Measurements from ENCODE around the gene C2orf78. TPM values are rescaled to one million over a fixed set of nuclear protein-coding genes. Genes with fewer than 3 reads are reported as not detected.

The C2orf78 gene
- polyA plus RNA-seq, 1 donor: not detected

DNA sequence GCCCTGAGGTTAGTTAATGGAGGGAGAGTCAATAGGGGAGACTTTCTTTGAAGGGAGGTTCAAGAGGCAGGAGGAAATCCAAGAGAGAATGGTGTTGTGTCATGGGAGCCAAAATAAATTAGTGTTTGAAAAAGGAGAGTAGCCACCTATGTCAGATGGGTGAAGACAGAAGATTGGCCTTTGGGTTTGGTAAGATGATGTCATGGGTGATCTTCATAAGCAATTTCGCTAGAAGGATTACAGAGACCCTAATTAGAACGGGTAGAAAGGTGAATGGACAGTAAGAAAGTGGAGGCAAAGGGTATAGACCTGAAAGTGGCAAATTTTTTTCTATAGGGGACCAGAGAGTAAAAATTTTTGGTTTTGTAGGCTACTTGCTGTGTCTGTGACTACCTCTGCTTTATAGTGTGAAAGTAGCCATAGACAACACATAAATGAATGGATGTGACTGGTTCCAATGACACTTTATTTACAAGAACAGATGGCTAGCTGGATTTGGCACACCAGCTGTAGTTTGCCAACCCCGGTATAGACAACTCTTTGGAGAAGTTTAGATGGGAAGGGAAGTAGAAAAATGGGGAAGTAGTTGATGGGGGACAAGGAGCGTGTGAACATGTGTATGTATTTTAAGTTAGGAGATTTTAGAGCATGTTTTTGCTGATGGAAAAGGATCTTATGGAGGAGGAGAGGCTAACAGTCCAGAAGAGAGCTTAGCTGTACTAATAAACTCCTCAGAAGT lies 54.0 kb downstream of the C2orf78 start:
- H3K27me3 ChIP-seq (ENCODE audit: control insufficient read depth, insufficient read depth, low read length): no peaks in the 10 kb centered on the region
- 84% methylated on average over 4 of the region's 4 CpGs for WGBS (ENCODE audit: insufficient coverage, low lambda C conversion rate)
- peaks cover 18% of the 10 kb centered on the region for H3K36me3 ChIP-seq (ENCODE audit: control insufficient read depth, insufficient read depth, low read length)
- H3K4me1 ChIP-seq (ENCODE audit: control insufficient read depth, insufficient read depth, low read length): peaks cover 8% of the 10 kb centered on the region
- no peak for DNase-seq
- H3K4me3 ChIP-seq (ENCODE audit: low read length): no peak overlapping the region
- H3K27ac ChIP-seq (ENCODE audit: low read length): peak overlapping the region; percentile 43
- no peaks in the 10 kb centered on the region for H3K9me3 ChIP-seq (ENCODE audit: control insufficient read depth, low read depth, low read length)

DNA sequence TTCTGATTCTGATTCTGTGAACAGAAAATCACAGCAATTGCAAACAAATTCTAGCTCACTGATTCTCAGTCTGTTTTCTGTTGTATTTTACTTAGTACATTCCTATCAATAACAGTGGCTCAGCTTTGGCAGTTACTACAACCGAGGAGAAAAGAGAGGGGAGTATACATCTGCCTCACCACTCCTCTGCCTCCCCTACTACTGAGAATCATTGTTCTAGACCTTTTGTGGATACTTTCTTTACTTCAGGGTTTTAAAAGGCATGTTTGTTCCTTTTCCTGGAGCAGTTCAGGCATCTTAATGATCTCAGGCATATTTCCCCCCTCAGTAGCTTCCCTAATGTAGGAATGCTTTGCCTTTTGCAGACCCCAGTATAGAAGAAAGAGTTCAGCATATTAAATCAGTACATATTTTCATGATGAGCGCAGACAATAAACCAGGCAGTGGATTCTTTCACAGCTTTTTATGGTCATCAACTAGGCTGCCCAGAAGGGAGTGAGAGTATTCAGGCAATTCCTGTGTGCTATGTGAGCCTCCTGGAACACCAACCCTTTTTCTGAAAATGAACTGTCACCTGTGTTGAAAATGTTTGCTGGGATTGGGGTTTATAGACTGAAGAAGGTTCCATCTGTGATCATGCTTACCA lies 55.0 kb downstream of the C2orf78 start:
- H3K27ac ChIP-seq (ENCODE audit: low read length): peak overlapping the region; percentile 46

DNA sequence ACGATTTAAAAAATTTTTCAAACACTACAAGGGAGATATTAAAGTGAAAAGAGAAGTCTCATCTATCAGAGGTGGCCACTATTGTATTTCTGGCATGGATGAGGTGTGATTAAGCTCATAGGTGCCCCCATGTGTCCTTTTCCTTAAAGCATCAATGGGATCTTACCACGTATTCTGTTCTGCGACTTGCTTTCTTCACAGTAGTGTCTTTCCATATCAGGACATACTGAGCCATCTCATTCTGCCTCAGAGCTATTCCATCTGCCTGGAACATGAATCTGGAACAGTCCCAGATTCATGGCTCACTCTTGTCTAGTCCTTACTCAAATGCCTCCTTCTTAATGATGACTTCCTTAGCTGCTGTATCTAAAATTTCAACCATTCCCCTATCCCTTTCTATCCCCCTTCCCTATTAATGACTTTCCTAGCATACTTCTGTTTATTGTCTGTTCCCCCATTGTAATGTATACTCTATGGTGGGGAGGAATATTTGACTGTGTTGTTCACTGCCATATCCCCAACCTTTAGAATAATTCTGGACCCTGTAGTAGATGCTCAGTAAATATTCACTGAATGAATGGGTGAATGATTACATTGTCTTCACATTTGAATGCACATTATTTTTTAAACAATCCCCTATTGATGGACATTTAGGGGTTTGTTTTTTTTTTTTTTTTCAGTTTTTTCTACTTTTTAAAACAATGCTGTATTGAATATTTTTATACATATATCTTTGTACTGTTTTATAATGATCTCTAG lies 55.8 kb downstream of the C2orf78 start:
- Histone ChIP-seq H3K4me3 (ENCODE audit: low read length) (no peak overlapping the region), H3K27ac (ENCODE audit: low read length) (peak overlapping the region; percentile 46), H3K9me3 (ENCODE audit: control insufficient read depth, low read depth, low read length) (no peaks in the 10 kb centered on the region), H3K4me1 (ENCODE audit: control insufficient read depth, insufficient read depth, low read length) (peaks cover 8% of the 10 kb centered on the region), H3K36me3 (ENCODE audit: control insufficient read depth, insufficient read depth, low read length) (peaks cover 23% of the 10 kb centered on the region), H3K27me3 (ENCODE audit: control insufficient read depth, insufficient read depth, low read length) (no peaks in the 10 kb centered on the region)
- DNase-seq: no peak
- 100% methylated on average over 1 of the region's 3 CpGs for WGBS (ENCODE audit: insufficient coverage, low lambda C conversion rate)

More for the DNA sequence above, 55.0 kb downstream of the C2orf78 start:
- Histone ChIP-seq H3K36me3 (ENCODE audit: control insufficient read depth, insufficient read depth, low read length) (peaks cover 16% of the 10 kb centered on the region), H3K4me3 (ENCODE audit: low read length) (no peak overlapping the region), H3K27me3 (ENCODE audit: control insufficient read depth, insufficient read depth, low read length) (no peaks in the 10 kb centered on the region), H3K4me1 (ENCODE audit: control insufficient read depth, insufficient read depth, low read length) (peaks cover 8% of the 10 kb centered on the region), H3K9me3 (ENCODE audit: control insufficient read depth, low read depth, low read length) (no peaks in the 10 kb centered on the region)
- no CpG with 5 or more reads among the region's 2 CpGs for WGBS (ENCODE audit: insufficient coverage, low lambda C conversion rate)
- peak in 1 of 2 donors; percentile 20 for DNase-seq

DNA sequence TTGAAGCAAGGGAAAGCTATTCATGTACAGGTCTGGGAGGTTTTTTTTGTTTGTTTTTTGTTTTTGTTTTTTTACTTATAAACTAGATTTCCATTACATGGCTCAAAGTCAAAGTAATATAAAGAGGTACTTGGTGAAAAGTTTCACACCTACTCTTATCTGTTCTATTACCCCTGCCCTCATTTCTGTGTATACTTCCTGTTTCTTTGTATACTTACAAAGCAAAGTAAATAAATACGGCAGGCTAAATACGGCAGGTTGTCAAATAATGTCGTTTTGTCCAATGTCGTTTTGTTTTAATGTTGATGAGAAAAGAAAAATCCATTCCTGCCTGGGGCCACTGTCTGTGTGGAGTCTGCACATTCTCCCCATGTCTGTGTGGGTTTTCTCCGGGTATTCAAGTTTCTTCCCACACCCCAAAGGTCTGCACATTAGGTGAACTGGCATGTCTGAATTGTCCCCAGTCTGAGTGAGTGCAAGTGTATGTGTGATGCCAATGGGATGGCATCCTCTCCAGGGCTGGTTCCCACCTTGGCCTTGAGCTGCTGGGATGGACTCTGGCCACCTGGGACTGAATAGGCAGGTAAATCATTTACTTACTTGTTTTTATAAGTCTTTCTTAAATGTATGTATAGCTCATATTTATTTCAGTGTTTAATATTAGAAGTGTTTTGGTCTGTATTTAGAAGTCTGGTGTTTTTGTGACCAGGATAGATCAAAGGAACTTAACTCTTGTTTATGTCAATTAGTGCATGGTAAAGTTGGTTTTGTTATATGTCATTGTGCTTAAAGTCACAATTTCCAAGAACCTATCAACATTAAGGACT lies 58.1 kb downstream of the C2orf78 start:
- H3K9me3 ChIP-seq (ENCODE audit: control insufficient read depth, low read depth, low read length): no peaks in the 10 kb centered on the region
- 14% methylated on average over 4 of the region's 5 CpGs for WGBS (ENCODE audit: insufficient coverage, low lambda C conversion rate)
- H3K27me3 ChIP-seq (ENCODE audit: control insufficient read depth, insufficient read depth, low read length): no peaks in the 10 kb centered on the region
- peaks cover 34% of the 10 kb centered on the region for H3K36me3 ChIP-seq (ENCODE audit: control insufficient read depth, insufficient read depth, low read length)
- no peak overlapping the region for H3K4me3 ChIP-seq (ENCODE audit: low read length)
- peaks cover 8% of the 10 kb centered on the region for H3K4me1 ChIP-seq (ENCODE audit: control insufficient read depth, insufficient read depth, low read length)
- H3K27ac ChIP-seq (ENCODE audit: low read length): peak overlapping the region; percentile 52
- DNase-seq: peak; percentile 71 to 87

DNA sequence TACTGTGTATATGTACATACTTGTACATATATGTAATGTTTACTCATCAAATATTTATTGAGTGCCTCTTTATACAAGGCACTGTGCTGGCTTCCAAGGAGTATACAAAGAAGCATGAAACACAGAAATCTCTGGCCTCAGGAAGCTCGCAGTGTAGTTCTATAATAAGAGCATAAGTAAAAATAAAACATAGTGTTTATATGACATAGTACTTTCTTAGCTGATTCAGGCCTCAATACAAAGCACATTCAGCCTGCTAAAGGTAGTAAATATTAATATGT lies 58.7 kb downstream of the C2orf78 start:
- Histone ChIP-seq H3K4me1 (ENCODE audit: control insufficient read depth, insufficient read depth, low read length) (peaks cover 8% of the 10 kb centered on the region), H3K36me3 (ENCODE audit: control insufficient read depth, insufficient read depth, low read length) (peaks cover 38% of the 10 kb centered on the region), H3K27me3 (ENCODE audit: control insufficient read depth, insufficient read depth, low read length) (no peaks in the 10 kb centered on the region), H3K4me3 (ENCODE audit: low read length) (no peak overlapping the region), H3K9me3 (ENCODE audit: control insufficient read depth, low read depth, low read length) (no peaks in the 10 kb centered on the region), H3K27ac (ENCODE audit: low read length) (peak overlapping the region; percentile 52)
- no CpG with 5 or more reads among the region's 1 CpG for WGBS (ENCODE audit: insufficient coverage, low lambda C conversion rate)
- no peak for DNase-seq

DNA sequence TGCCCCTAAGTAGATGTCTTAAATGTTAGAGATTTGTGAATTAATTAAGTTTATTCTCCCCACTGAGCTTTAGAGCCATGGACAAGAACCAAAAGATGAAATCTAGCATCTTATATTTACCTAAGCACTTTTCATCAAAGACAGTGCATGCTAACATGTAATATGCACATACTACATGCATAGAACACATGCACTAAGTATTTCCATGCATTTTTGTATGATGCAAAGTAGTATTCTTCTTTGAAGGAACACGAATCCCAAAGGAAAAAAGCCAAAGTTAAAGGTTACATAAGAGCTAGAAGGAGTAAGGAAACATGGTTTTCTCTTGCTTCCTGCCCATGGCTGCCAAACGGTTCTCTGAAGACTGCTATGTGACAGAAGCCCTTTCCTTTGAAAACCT lies 60.1 kb downstream of the C2orf78 start:
- Histone ChIP-seq H3K27ac (ENCODE audit: low read length) (no peak overlapping the region), H3K36me3 (ENCODE audit: control insufficient read depth, insufficient read depth, low read length) (peaks cover 48% of the 10 kb centered on the region), H3K4me3 (ENCODE audit: low read length) (no peak overlapping the region), H3K9me3 (ENCODE audit: control insufficient read depth, low read depth, low read length) (no peaks in the 10 kb centered on the region), H3K27me3 (ENCODE audit: control insufficient read depth, insufficient read depth, low read length) (no peaks in the 10 kb centered on the region), H3K4me1 (ENCODE audit: control insufficient read depth, insufficient read depth, low read length) (peaks cover 8% of the 10 kb centered on the region)
- no CpG with 5 or more reads among the region's 2 CpGs for WGBS (ENCODE audit: insufficient coverage, low lambda C conversion rate)
- DNase-seq: no peak

DNA sequence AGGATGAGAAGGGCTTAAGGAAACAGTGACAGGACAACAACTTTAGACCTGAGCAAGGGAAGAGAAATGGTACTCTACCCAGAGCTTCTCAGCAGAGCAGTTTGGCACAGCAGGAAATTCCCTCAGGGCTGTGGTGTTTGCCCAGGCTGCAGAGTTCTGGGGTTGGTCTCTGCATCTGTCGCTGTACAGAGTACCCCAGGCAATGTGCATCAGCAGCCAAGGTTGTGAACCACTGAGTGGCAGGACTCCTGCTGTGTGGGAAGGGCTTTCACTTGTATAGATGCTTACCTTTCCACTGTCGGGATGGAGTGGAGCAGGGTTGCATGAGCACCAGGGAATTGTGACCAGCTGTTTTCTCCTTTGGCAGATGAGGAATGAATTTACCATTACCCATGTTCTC lies 66.0 kb downstream of the C2orf78 start:
- peaks cover 73% of the 10 kb centered on the region for H3K36me3 ChIP-seq (ENCODE audit: control insufficient read depth, insufficient read depth, low read length)
- H3K4me1 ChIP-seq (ENCODE audit: control insufficient read depth, insufficient read depth, low read length): peaks cover 4% of the 10 kb centered on the region
- no peak overlapping the region for H3K4me3 ChIP-seq (ENCODE audit: low read length)
- no peak for DNase-seq
- no peaks in the 10 kb centered on the region for H3K9me3 ChIP-seq (ENCODE audit: control insufficient read depth, low read depth, low read length)
- H3K27me3 ChIP-seq (ENCODE audit: control insufficient read depth, insufficient read depth, low read length): no peaks in the 10 kb centered on the region
- no CpG with 5 or more reads among the region's 2 CpGs for WGBS (ENCODE audit: insufficient coverage, low lambda C conversion rate)
- no peak overlapping the region for H3K27ac ChIP-seq (ENCODE audit: low read length)

DNA sequence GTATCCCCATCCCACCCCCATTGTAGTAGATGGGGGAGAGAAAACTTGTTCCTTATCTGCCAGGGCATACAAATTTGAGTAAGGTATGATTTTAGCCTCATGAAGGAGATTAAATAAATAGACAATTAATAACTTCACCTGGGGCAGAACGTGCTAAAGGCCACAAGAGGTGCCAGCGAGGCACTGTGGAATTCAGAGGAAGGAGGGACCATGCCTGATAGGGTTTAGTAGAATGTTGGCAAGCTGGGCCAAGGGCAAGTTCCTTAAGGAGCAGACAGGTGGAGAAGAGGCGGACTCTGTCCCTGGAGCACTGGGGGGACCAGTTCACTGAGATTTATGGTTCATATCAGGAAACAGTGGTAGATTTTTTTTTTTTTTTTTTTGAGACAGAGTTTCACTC lies 67.3 kb downstream of the C2orf78 start:
- peak overlapping the region; percentile 23 for H3K27ac ChIP-seq (ENCODE audit: low read length)

DNA sequence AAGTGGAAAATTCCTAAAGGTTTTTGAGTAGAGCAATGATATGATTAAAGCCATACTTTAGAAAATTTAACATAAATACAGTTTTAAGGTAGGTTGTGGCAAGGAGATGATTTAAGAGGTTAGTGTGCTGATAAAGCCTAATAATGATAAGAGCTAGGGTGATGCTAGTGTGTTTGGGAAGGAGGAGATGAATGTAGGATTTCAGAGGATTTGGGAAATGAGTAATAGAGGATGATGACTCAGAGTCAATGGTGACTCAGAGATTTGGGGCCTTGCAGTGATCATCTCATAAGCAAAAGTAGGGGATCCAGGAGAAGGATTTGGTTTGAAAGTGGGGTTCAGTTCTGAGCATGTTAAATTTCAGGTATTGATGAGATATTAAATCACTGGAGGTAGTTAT lies 68.0 kb downstream of the C2orf78 start:
- no peak for DNase-seq
- peaks cover 75% of the 10 kb centered on the region for H3K36me3 ChIP-seq (ENCODE audit: control insufficient read depth, insufficient read depth, low read length)
- peaks cover 4% of the 10 kb centered on the region for H3K4me1 ChIP-seq (ENCODE audit: control insufficient read depth, insufficient read depth, low read length)
- no peak overlapping the region for H3K4me3 ChIP-seq (ENCODE audit: low read length)
- no peaks in the 10 kb centered on the region for H3K9me3 ChIP-seq (ENCODE audit: control insufficient read depth, low read depth, low read length)
- no peaks in the 10 kb centered on the region for H3K27me3 ChIP-seq (ENCODE audit: control insufficient read depth, insufficient read depth, low read length)
- H3K27ac ChIP-seq (ENCODE audit: low read length): peak overlapping the region; percentile 23

More for the DNA sequence above, 67.3 kb downstream of the C2orf78 start:
- no peaks in the 10 kb centered on the region for H3K9me3 ChIP-seq (ENCODE audit: control insufficient read depth, low read depth, low read length)
- WGBS (ENCODE audit: insufficient coverage, low lambda C conversion rate): no CpG with 5 or more reads among the region's 3 CpGs
- peaks cover 74% of the 10 kb centered on the region for H3K36me3 ChIP-seq (ENCODE audit: control insufficient read depth, insufficient read depth, low read length)
- peaks cover 4% of the 10 kb centered on the region for H3K4me1 ChIP-seq (ENCODE audit: control insufficient read depth, insufficient read depth, low read length)
- no peaks in the 10 kb centered on the region for H3K27me3 ChIP-seq (ENCODE audit: control insufficient read depth, insufficient read depth, low read length)
- H3K4me3 ChIP-seq (ENCODE audit: low read length): no peak overlapping the region
- peak; percentile 80 to 90 for DNase-seq

DNA sequence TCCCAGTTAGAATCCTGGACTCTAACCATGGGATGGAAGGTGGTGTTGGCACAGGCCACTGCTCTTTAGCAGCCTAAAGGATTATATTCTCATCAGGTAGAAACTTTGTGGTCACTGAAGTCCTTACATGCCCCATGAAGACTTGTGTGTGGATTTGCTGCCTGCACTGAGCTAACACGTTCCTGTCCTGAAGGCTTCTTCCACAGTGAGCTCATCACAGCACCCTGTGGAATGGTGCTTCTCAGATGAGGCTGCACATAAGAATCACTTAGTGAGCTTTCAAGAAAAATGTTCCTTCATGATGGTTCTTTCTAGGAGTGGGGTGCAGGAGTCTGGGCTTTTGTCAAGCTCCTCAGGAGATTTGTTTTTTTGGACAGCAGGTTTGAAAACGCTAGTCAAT lies 71.5 kb downstream of the C2orf78 start:
- Histone ChIP-seq H3K4me3 (ENCODE audit: low read length) (no peak overlapping the region), H3K9me3 (ENCODE audit: control insufficient read depth, low read depth, low read length) (no peaks in the 10 kb centered on the region), H3K4me1 (ENCODE audit: control insufficient read depth, insufficient read depth, low read length) (peaks cover 4% of the 10 kb centered on the region), H3K36me3 (ENCODE audit: control insufficient read depth, insufficient read depth, low read length) (peaks cover 67% of the 10 kb centered on the region), H3K27ac (ENCODE audit: low read length) (no peak overlapping the region), H3K27me3 (ENCODE audit: control insufficient read depth, insufficient read depth, low read length) (no peaks in the 10 kb centered on the region)
- DNase-seq: no peak
- WGBS (ENCODE audit: insufficient coverage, low lambda C conversion rate): no CpG with 5 or more reads among the region's 2 CpGs

All from large intestine (tissue), 3 donors.